CD4-positive, CD25-positive, alpha-beta regulatory T cell (primary cell): Measurements from ENCODE around the gene SLC25A28. TPM values are rescaled to one million over a fixed set of nuclear protein-coding genes. Genes with fewer than 3 reads are reported as not detected.

ENCODE experiments used
- ATAC-seq, 2 donors: fragments of 150-1000 bp; cut with Tn5 transposase; one replicate each; pipeline ENCODE4 v1.10.0; 2021; ENCODE audit warnings: low read depth in 2 of 2, moderate number of reproducible peaks in 2 of 2, moderate library complexity in 1 of 2
- DNase-seq, 3 donors: peaks; one replicate each; pipeline versions ENCODE4 v3.0.0 to v3.0.0-alpha.2; 2012 to 2022; ENCODE audit warnings: mixed read lengths in 1 of 3
- H3K27ac ChIP-seq: one replicate; pipeline ENCODE4 v1.7.0; 2013; ENCODE audit warnings: mild to moderate bottlenecking, low read length; ENCODE audit not compliant: insufficient read depth, poor library complexity, severe bottlenecking
- H3K27me3 ChIP-seq: one replicate; pipeline ENCODE4 v1.7.0; 2013; ENCODE audit warnings: low read length; ENCODE audit not compliant: control insufficient read depth, insufficient read depth
- H3K36me3 ChIP-seq: one replicate; pipeline ENCODE4 v1.7.0; 2013; ENCODE audit warnings: mild to moderate bottlenecking, low read length, moderate library complexity; ENCODE audit not compliant: control insufficient read depth, insufficient read depth
- H3K4me1 ChIP-seq: 2 replicates; pipeline ENCODE4 v1.7.0; 2013; ENCODE audit warnings: mild to moderate bottlenecking, low read length; ENCODE audit not compliant: insufficient read depth, control insufficient read depth, poor library complexity, severe bottlenecking
- H3K4me3 ChIP-seq: one replicate; pipeline ENCODE4 v1.7.0; 2013; ENCODE audit warnings: low read depth, mild to moderate bottlenecking, low read length, moderate library complexity
- H3K9me3 ChIP-seq, 2 experiments: 1 replicate in 1 of 2; 2 replicates in 1 of 2; pipeline ENCODE4 v1.7.0; 2013; ENCODE audit warnings: low read length in 2 of 2, mild to moderate bottlenecking in 1 of 2, moderate library complexity in 1 of 2; ENCODE audit not compliant: control insufficient read depth in 2 of 2
- H3K27ac Mint-ChIP-seq, 3 donors: one replicate each; pipeline ENCODE4 v1.8.0; 2020 to 2022; ENCODE audit warnings: mild to moderate bottlenecking in 3 of 3, mixed read lengths in 3 of 3, moderate library complexity in 2 of 3
- H3K27me3 Mint-ChIP-seq: one replicate; pipeline ENCODE4 v1.8.0; 2022; ENCODE audit warnings: mild to moderate bottlenecking, mixed read lengths
- H3K36me3 Mint-ChIP-seq: one replicate; pipeline ENCODE4 v1.8.0; 2020; ENCODE audit warnings: mixed read lengths
- H3K4me1 Mint-ChIP-seq, 4 donors: one replicate each; pipeline ENCODE4 v1.8.0; 2020 to 2022; ENCODE audit warnings: mixed read lengths in 4 of 4, mild to moderate bottlenecking in 1 of 4
- H3K4me3 Mint-ChIP-seq, 4 donors: one replicate each; pipeline ENCODE4 v1.8.0; 2020 to 2022; ENCODE audit warnings: mild to moderate bottlenecking in 4 of 4, mixed read lengths in 4 of 4, moderate library complexity in 3 of 4
- H3K9me3 Mint-ChIP-seq, 7 donors: one replicate each; pipeline ENCODE4 v1.8.0; 2020 to 2022; ENCODE audit warnings: mixed read lengths in 7 of 7, mild to moderate bottlenecking in 3 of 7, moderate library complexity in 2 of 7
- polyA plus RNA-seq, 4 donors: library from polyadenylated mRNA; unstranded; fragments of 300-500 nt; fragmentation: Illumina TruSeq; gene quantifications; one replicate each; pipeline ENCODE4 v1.2.3, GENCODE V29; 2021
- total RNA-seq: library from RNA; stranded (reverse); gene quantifications from one replicate; pipeline ENCODE4 v1.2.3, GENCODE V29; 2022

The SLC25A28 gene
- total and polyA plus RNA-seq, 5 donors from 2014 or later: 18.6 to 94.7 (median 22.9) TPM

GRCh38 chr10:99571816-99572215, 48.4 kb downstream of the SLC25A28 start:
- H3K9me3 ChIP-seq: no peaks in the 10 kb centered on the region
- Mint-ChIP-seq H3K27me3 (peaks cover 17% of the 10 kb centered on the region), H3K27ac (no peak overlapping the region), H3K4me1 (no peaks in the 10 kb centered on the region), H3K36me3 (no peaks in the 10 kb centered on the region), H3K4me3 (no peak overlapping the region), H3K9me3 (peaks cover 0 to under 1% (median 0%) of the 10 kb centered on the region in 7 donors)
- H3K27me3 ChIP-seq: peaks cover 6% of the 10 kb centered on the region
- no peak overlapping the region for H3K4me3 ChIP-seq
- DNase-seq: no peak
- no peaks in the 10 kb centered on the region for H3K4me1 ChIP-seq
- no peak for ATAC-seq
- H3K36me3 ChIP-seq: no peaks in the 10 kb centered on the region
- no peak overlapping the region for H3K27ac ChIP-seq

- Mint-ChIP-seq H3K4me1 (no peaks in the 10 kb centered on the region), H3K27ac (no peak overlapping the region), H3K36me3 (no peaks in the 10 kb centered on the region), H3K9me3 (peaks cover 0 to 3% (median 0%) of the 10 kb centered on the region in 7 donors), H3K27me3 (peaks cover 24% of the 10 kb centered on the region), H3K4me3 (no peak overlapping the region)
- no peak overlapping the region for H3K27ac ChIP-seq
- no peaks in the 10 kb centered on the region for H3K9me3 ChIP-seq
- H3K27me3 ChIP-seq: peaks cover 11% of the 10 kb centered on the region
- DNase-seq (no peak), ATAC-seq (no peak)
- H3K36me3 ChIP-seq: no peaks in the 10 kb centered on the region
- no peaks in the 10 kb centered on the region for H3K4me1 ChIP-seq
- H3K4me3 ChIP-seq: no peak overlapping the region
Measured at GRCh38 chr10:99569961-99570360, 50.3 kb downstream of the SLC25A28 start.

GRCh38 chr10:99569253-99569939, 50.8 kb downstream of the SLC25A28 start:
- Mint-ChIP-seq H3K4me1 (no peaks in the 10 kb centered on the region), H3K4me3 (no peak overlapping the region), H3K9me3 (peaks cover 0 to 3% (median 0%) of the 10 kb centered on the region in 7 donors), H3K36me3 (no peaks in the 10 kb centered on the region), H3K27me3 (peaks cover 24% of the 10 kb centered on the region), H3K27ac (no peak overlapping the region)
- ATAC-seq: no peak
- no peak for DNase-seq
- H3K4me3 ChIP-seq: no peak overlapping the region
- no peaks in the 10 kb centered on the region for H3K9me3 ChIP-seq
- no peak overlapping the region for H3K27ac ChIP-seq
- H3K27me3 ChIP-seq: peaks cover 11% of the 10 kb centered on the region
- H3K36me3 ChIP-seq: no peaks in the 10 kb centered on the region
- H3K4me1 ChIP-seq: no peaks in the 10 kb centered on the region

GRCh38 chr10:99565166-99565565, 55.1 kb downstream of the SLC25A28 start:
- DNase-seq: no peak
- H3K9me3 Mint-ChIP-seq: peaks cover 0 to 4% (median 0%) of the 10 kb centered on the region in 7 donors
- ATAC-seq: no peak
- H3K36me3 ChIP-seq: no peaks in the 10 kb centered on the region
- peaks cover 0 to 4% (median 0%) of the 10 kb centered on the region in 4 donors for H3K4me1 Mint-ChIP-seq
- H3K4me3 Mint-ChIP-seq: no peak overlapping the region
- no peaks in the 10 kb centered on the region for H3K4me1 ChIP-seq
- peaks cover 37% of the 10 kb centered on the region for H3K27me3 Mint-ChIP-seq
- H3K36me3 Mint-ChIP-seq: no peaks in the 10 kb centered on the region
- peaks cover 17% of the 10 kb centered on the region for H3K27me3 ChIP-seq
- H3K9me3 ChIP-seq: no peaks in the 10 kb centered on the region
- no peak overlapping the region for H3K27ac ChIP-seq
- no peak overlapping the region for H3K27ac Mint-ChIP-seq
- H3K4me3 ChIP-seq: no peak overlapping the region

GRCh38 chr10:99564361-99564760, 55.9 kb downstream of the SLC25A28 start:
- H3K27ac ChIP-seq: no peak overlapping the region
- H3K27ac Mint-ChIP-seq: no peak overlapping the region
- peaks cover 17% of the 10 kb centered on the region for H3K27me3 ChIP-seq
- peaks cover 0 to 4% (median 0%) of the 10 kb centered on the region in 7 donors for H3K9me3 Mint-ChIP-seq
- H3K4me3 ChIP-seq: no peak overlapping the region
- DNase-seq (no peak), ATAC-seq (no peak)
- H3K27me3 Mint-ChIP-seq: peaks cover 36% of the 10 kb centered on the region
- H3K36me3 Mint-ChIP-seq: no peaks in the 10 kb centered on the region
- H3K4me1 Mint-ChIP-seq: peaks cover 0 to 4% (median 0%) of the 10 kb centered on the region in 4 donors
- H3K4me3 Mint-ChIP-seq: no peak overlapping the region
- no peaks in the 10 kb centered on the region for H3K4me1 ChIP-seq
- no peaks in the 10 kb centered on the region for H3K36me3 ChIP-seq
- no peaks in the 10 kb centered on the region for H3K9me3 ChIP-seq

- Mint-ChIP-seq H3K4me3 (no peak overlapping the region), H3K27me3 (peaks cover 36% of the 10 kb centered on the region), H3K9me3 (peaks cover 0 to 4% (median 0%) of the 10 kb centered on the region in 7 donors), H3K36me3 (no peaks in the 10 kb centered on the region), H3K4me1 (peaks cover 0 to 4% (median 0%) of the 10 kb centered on the region in 4 donors), H3K27ac (no peak overlapping the region)
- H3K9me3 ChIP-seq: no peaks in the 10 kb centered on the region
- ATAC-seq (no peak), DNase-seq (no peak)
- no peaks in the 10 kb centered on the region for H3K4me1 ChIP-seq
- no peaks in the 10 kb centered on the region for H3K36me3 ChIP-seq
- no peak overlapping the region for H3K27ac ChIP-seq
- H3K27me3 ChIP-seq: peaks cover 14% of the 10 kb centered on the region
- no peak overlapping the region for H3K4me3 ChIP-seq
Measured at GRCh38 chr10:99562631-99563030, 57.6 kb downstream of the SLC25A28 start.

Other genes with a start within 250 kb of the SLC25A28 start
- 8.4 TPM for gene GOT1, start 189.8 kb downstream of the SLC25A28 start, total RNA-seq
- gene GOT1, start 189.8 kb downstream of the SLC25A28 start, polyA plus RNA-seq: 10 to 100 TPM; 19.2 to 27.5 (median 22.2) TPM
- not detected for gene NKX2-3, start 87.5 kb downstream of the SLC25A28 start, total RNA-seq
- gene NKX2-3, start 87.5 kb downstream of the SLC25A28 start, polyA plus RNA-seq: not detected
- gene ENTPD7, start 39.1 kb upstream of the SLC25A28 start, total RNA-seq: 3.2 TPM
- 1 to 10 TPM in 3 of 4 donors, under 1 TPM in 1; 0.94 to 1.5 (median 1.4) TPM for gene ENTPD7, start 39.1 kb upstream of the SLC25A28 start, polyA plus RNA-seq
- gene COX15, start 111.7 kb upstream of the SLC25A28 start, total RNA-seq: 18.0 TPM
- gene COX15, start 111.7 kb upstream of the SLC25A28 start, polyA plus RNA-seq: 10 to 100 TPM; 36.0 to 42.3 (median 37.5) TPM
- 21.8 TPM for gene CUTC, start 111.8 kb upstream of the SLC25A28 start, total RNA-seq
- gene CUTC, start 111.8 kb upstream of the SLC25A28 start, polyA plus RNA-seq: 10 to 100 TPM; 62.7 to 81.0 (median 76.9) TPM
- 3.6 TPM for gene ABCC2, start 162.2 kb upstream of the SLC25A28 start, total RNA-seq
- gene ABCC2, start 162.2 kb upstream of the SLC25A28 start, polyA plus RNA-seq: under 1 TPM; 0.31 to 0.47 (median 0.40) TPM